Kidney epithelial cell (primary cell): Measurements from ENCODE around the gene MADCAM1. TPM values are rescaled to one million over a fixed set of nuclear protein-coding genes. Genes with fewer than 3 reads are reported as not detected.

Experiments
- DNase-seq: peaks from one replicate; pipeline ENCODE4 v3.0.0-alpha.2; 2010; ENCODE audit warnings: low read depth
- H3K27me3 ChIP-seq: 2 replicates; pipeline ENCODE4 v1.6.0; 2011; ENCODE audit warnings: low read length; ENCODE audit not compliant: control insufficient read depth, insufficient read depth
- H3K36me3 ChIP-seq: 2 replicates; pipeline ENCODE4 v1.5.1; 2011; ENCODE audit warnings: low read length; ENCODE audit not compliant: control insufficient read depth, insufficient read depth
- H3K4me3 ChIP-seq: 2 replicates; pipeline ENCODE4 v1.5.1; 2011; ENCODE audit warnings: low read depth, mild to moderate bottlenecking, control low read depth, low read length
- CTCF ChIP-seq: IDR thresholded peaks from 2 replicates; pipeline ENCODE4 v1.5.1; 2011; ENCODE audit warnings: mild to moderate bottlenecking, moderate library complexity, low read length, control low read depth, inconsistent platforms; ENCODE audit not compliant: insufficient read depth, poor library complexity, severe bottlenecking
- total RNA-seq: library from RNA; depleted of rRNA; stranded (reverse); fragments of >200 nt; gene quantifications from 2 replicates; pipeline ENCODE4 v1.2.3, GENCODE V29; 2015

MADCAM1 gene
- total RNA-seq, 1 donor from 2014 or later: 0.46 TPM

- DNase-seq: no peak
- peak overlapping the region; percentile 95 for H3K4me3 ChIP-seq
- TF ChIP-seq CTCF: no peak
- H3K27me3 ChIP-seq: peaks cover 7% of the 10 kb centered on the region
- H3K36me3 ChIP-seq: no peaks in the 10 kb centered on the region
Measured at GRCh38 chr19:530134-531008, 34.1 kb downstream of the MADCAM1 start.

- peaks cover 2% of the 10 kb centered on the region for H3K27me3 ChIP-seq
- DNase-seq: no peak
- TF ChIP-seq CTCF: no peak
- no peaks in the 10 kb centered on the region for H3K36me3 ChIP-seq
- H3K4me3 ChIP-seq: peak overlapping the region; percentile 95
Measured at GRCh38 chr19:531009-531752, 34.9 kb downstream of the MADCAM1 start.

GRCh38 chr19:531753-532560 is 35.7 kb downstream of the MADCAM1 start, which contains the start of gene CDC34:
Gene CDC34 (plus strand): TSS chr19:531760. CDS start chr19:531932, 172 bp downstream.
- no peak for DNase-seq

GRCh38 chr19:532561-533363 is 36.5 kb downstream of the MADCAM1 start:
- peak; percentile 54 for TF ChIP-seq CTCF
- peak overlapping the region; percentile 95 for H3K4me3 ChIP-seq

More at GRCh38 chr19:531753-532560, 35.7 kb downstream of the MADCAM1 start, which contains the start of gene CDC34:
- TF ChIP-seq CTCF: no peak
- H3K27me3 ChIP-seq: no peaks in the 10 kb centered on the region
- peak within 1 kb of the TSS; percentile 95 for H3K4me3 ChIP-seq
- H3K36me3 ChIP-seq: no peaks in the 10 kb centered on the region

More at GRCh38 chr19:532561-533363, 36.5 kb downstream of the MADCAM1 start:
- Histone ChIP-seq H3K36me3 (no peaks in the 10 kb centered on the region), H3K27me3 (no peaks in the 10 kb centered on the region)
- no peak for DNase-seq
